Vagina (tissue), 2 donors: Measurements from ENCODE around the gene KRT85. TPM values are rescaled to one million over a fixed set of nuclear protein-coding genes. Genes with fewer than 3 reads are reported as not detected.

ENCODE experiments used
- DNase-seq, 2 donors: peaks; one replicate each; pipeline ENCODE4 v3.0.0-alpha.2; 2017; ENCODE audit errors: extremely low spot score in 2 of 2
- H3K27ac ChIP-seq: fragments of 200-600 bp; sonication (generic); one replicate; pipeline ENCODE4 v1.5.1; 2019
- H3K27me3 ChIP-seq: fragments of 200-600 bp; sonication (generic); one replicate; pipeline ENCODE4 v1.5.1; 2019
- H3K36me3 ChIP-seq, 2 donors: fragments of 200-600 bp; sonication (generic); one replicate each; pipeline ENCODE4 v1.5.1; 2017 to 2019
- H3K4me1 ChIP-seq: fragments of 200-600 bp; sonication (generic); one replicate; pipeline ENCODE4 v1.5.1; 2019
- H3K4me3 ChIP-seq, 2 donors: fragments of 200-600 bp; sonication (generic); 1 replicate in 1 of 2; 2 replicates in 1 of 2; pipeline ENCODE4 v1.5.1; 2016 to 2019
- H3K9me3 ChIP-seq: fragments of 200-600 bp; sonication (generic); one replicate; pipeline ENCODE4 v1.5.1; 2019
- POLR2A ChIP-seq, 2 donors: fragments of 450-650 bp; IDR thresholded peaks; one replicate each; pipeline ENCODE4 v1.6.1; 2017; ENCODE audit warnings: antibody characterized with exemption in 2 of 2, mild to moderate bottlenecking in 2 of 2, moderate library complexity in 2 of 2
- POLR2AphosphoS5 ChIP-seq, 2 donors: sonication (generic); formaldehyde crosslinking; IDR thresholded peaks; one replicate each; pipeline ENCODE4 v1.9.0; 2017; ENCODE audit warnings: antibody characterized with exemption in 2 of 2, mild to moderate bottlenecking in 2 of 2, low read depth in 1 of 2; ENCODE audit not compliant: insufficient read depth in 1 of 2
- intact Hi-C: fragments of 100-400 bp; cut with DNase I; formaldehyde crosslinking; loops from one replicate; pipeline ENCODE4 v1.15.1; 2023
- total RNA-seq: library from RNA; depleted of rRNA; stranded (reverse); fragments of >200 nt; gene quantifications from one replicate; pipeline ENCODE4 v1.2.3, GENCODE V29; 2016
- TF ChIP-seq, protein P1 (sequence below), 3 experiments: fragments of 450-650 bp in 2 of 3; fragments of 200-600 bp in 1 of 3; sonication (generic) in 1 of 3; IDR thresholded peaks; one replicate each; pipeline ENCODE4 v1.5.1; 2017 to 2019; ENCODE audit warnings: antibody characterized with exemption in 3 of 3, mild to moderate bottlenecking in 2 of 3, moderate library complexity in 2 of 3

Gene KRT85
- total RNA-seq, 1 donor from 2014 or later: not detected

DNA sequence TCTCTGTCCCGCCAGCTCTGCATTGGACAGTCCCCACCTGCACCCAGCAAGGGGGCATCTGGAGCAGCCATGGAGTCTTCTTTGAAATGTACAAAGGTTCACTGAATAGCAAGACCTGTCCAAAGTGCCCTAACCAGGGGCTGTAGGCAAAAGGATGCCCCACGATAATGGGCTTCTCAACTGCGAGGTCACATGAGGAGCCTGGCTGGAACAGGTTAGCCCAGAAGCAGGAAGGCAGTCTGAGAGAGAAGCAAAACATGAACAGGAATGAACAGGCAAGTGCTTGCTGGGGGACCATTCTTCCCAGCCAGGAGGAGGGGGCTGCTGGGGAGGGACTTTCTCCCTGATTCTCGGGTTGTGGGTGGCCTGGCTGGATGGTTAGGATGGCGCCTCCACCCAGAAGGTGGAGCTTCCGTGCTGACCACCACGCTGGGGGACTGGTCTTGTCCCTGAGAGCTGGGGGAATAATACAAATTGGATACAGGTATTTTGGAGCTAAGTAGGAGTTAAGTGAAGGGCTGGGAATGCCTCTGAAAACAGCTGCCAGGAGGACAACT lies 7.1 kb downstream of the KRT85 start:
- TF ChIP-seq, protein P1, sequence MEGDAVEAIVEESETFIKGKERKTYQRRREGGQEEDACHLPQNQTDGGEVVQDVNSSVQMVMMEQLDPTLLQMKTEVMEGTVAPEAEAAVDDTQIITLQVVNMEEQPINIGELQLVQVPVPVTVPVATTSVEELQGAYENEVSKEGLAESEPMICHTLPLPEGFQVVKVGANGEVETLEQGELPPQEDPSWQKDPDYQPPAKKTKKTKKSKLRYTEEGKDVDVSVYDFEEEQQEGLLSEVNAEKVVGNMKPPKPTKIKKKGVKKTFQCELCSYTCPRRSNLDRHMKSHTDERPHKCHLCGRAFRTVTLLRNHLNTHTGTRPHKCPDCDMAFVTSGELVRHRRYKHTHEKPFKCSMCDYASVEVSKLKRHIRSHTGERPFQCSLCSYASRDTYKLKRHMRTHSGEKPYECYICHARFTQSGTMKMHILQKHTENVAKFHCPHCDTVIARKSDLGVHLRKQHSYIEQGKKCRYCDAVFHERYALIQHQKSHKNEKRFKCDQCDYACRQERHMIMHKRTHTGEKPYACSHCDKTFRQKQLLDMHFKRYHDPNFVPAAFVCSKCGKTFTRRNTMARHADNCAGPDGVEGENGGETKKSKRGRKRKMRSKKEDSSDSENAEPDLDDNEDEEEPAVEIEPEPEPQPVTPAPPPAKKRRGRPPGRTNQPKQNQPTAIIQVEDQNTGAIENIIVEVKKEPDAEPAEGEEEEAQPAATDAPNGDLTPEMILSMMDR (IDR thresholded peaks at IDR 0.05): no peak
- no peak for TF ChIP-seq POLR2AphosphoS5 (IDR thresholded peaks at IDR 0.05; ENCODE audit: insufficient read depth in 1 of 2, low read depth in 1 of 2)
- no peak for TF ChIP-seq POLR2A (IDR thresholded peaks at IDR 0.05)
- H3K4me3 ChIP-seq: no peak overlapping the region
- H3K36me3 ChIP-seq: no peaks in the 10 kb centered on the region
- no peak for DNase-seq
- no peak overlapping the region for H3K27ac ChIP-seq
- H3K9me3 ChIP-seq: no peaks in the 10 kb centered on the region
- H3K4me1 ChIP-seq: no peaks in the 10 kb centered on the region
- intact Hi-C loops: no loop called here
- H3K27me3 ChIP-seq: no peaks in the 10 kb centered on the region

- Histone ChIP-seq H3K4me3 (no peak overlapping the region), H3K4me1 (no peaks in the 10 kb centered on the region), H3K27ac (no peak overlapping the region), H3K27me3 (no peaks in the 10 kb centered on the region), H3K36me3 (no peaks in the 10 kb centered on the region), H3K9me3 (no peaks in the 10 kb centered on the region)
- intact Hi-C loops: no loop called here
- DNase-seq: no peak
- TF ChIP-seq, protein P1 (IDR thresholded peaks at IDR 0.05): no peak
- no peak for TF ChIP-seq POLR2A (IDR thresholded peaks at IDR 0.05)
- TF ChIP-seq POLR2AphosphoS5 (IDR thresholded peaks at IDR 0.05; ENCODE audit: insufficient read depth in 1 of 2, low read depth in 1 of 2): no peak
Observed at GRCh38 chr12:52359621-52360061, 7.6 kb downstream of the KRT85 start.

DNA sequence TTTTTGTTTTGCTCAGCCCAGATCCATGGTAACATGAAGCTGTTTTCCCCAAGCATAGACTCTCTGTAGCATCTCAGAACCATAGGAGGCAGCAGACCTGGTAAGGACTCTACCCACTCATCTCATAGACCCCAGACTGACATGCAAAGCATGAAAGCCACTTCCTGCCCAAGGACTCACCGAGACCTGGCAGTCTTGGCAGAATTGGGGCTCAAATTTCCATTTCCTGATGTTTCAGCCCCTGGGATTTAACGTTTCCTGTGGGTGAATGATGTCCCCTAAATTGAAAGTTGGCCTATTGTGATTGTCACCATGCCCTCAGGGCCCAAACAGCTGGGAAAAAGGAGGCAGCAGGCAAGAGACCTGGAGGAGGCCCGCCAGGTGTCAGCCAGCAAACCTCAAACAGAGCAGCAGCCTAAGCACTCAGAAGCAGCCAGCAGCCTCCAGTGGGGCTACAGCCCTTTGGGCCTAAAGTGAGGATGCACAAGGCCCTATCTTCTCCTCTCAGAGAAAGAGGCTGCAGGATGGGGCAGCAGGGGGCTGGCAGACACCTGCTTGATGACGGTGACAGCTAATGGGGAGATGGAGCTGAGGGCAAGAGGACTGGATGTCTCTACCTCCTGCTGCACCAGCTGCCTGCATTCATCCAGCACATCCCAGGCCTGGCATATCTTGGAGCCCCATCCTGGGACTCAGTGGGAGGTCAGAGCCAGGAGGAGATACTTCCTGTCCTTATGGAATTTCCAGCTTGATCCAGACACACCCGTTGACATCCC lies 8.5 kb downstream of the KRT85 start:
- DNase-seq: no peak
- no peaks in the 10 kb centered on the region for H3K4me1 ChIP-seq
- no peak overlapping the region for H3K27ac ChIP-seq
- no peaks in the 10 kb centered on the region for H3K9me3 ChIP-seq
- no peaks in the 10 kb centered on the region for H3K36me3 ChIP-seq
- H3K27me3 ChIP-seq: no peaks in the 10 kb centered on the region
- TF ChIP-seq POLR2A (IDR thresholded peaks at IDR 0.05) (no peak), POLR2AphosphoS5 (IDR thresholded peaks at IDR 0.05; ENCODE audit: insufficient read depth in 1 of 2, low read depth in 1 of 2) (no peak)
- TF ChIP-seq, protein P1 (IDR thresholded peaks at IDR 0.05): no peak
- H3K4me3 ChIP-seq: no peak overlapping the region
- intact Hi-C loops: no loop called here

GRCh38 chr12:52356762-52357580 lies 10.3 kb downstream of the KRT85 start:
- no peaks in the 10 kb centered on the region for H3K36me3 ChIP-seq
- no peaks in the 10 kb centered on the region for H3K27me3 ChIP-seq
- H3K9me3 ChIP-seq: no peaks in the 10 kb centered on the region
- intact Hi-C loops: no loop called here
- no peak for TF ChIP-seq POLR2A (IDR thresholded peaks at IDR 0.05)
- no peak for TF ChIP-seq POLR2AphosphoS5 (IDR thresholded peaks at IDR 0.05; ENCODE audit: insufficient read depth in 1 of 2, low read depth in 1 of 2)
- TF ChIP-seq, protein P1 (IDR thresholded peaks at IDR 0.05): no peak
- no peaks in the 10 kb centered on the region for H3K4me1 ChIP-seq
- H3K27ac ChIP-seq: no peak overlapping the region
- no peak overlapping the region for H3K4me3 ChIP-seq
- no peak for DNase-seq
